ENCODE measurements around the gene MYD88. TPM values are rescaled to one million over a fixed set of nuclear protein-coding genes. Genes with fewer than 3 reads are reported as not detected.
A peak's percentile ranks its signal among the peaks of the same experiment; 100 is the strongest.

The MYD88 gene
- total and polyA plus RNA-seq, 9 of the 15 experiments (the other 6 are each of a cell fraction or from before 2014, with no cell fraction given), result 3.2 to 47.3 (median 27.6) TPM

- TF ChIP-seq MED1 (CRISPR knock-in tag; IDR thresholded peaks at IDR 0.05; ENCODE audit: borderline replicate concordance) (no peak), POU5F1 (IDR thresholded peaks at IDR 0.05; ENCODE audit: borderline replicate concordance, low read depth, low read length, partially characterized antibody) (no peak), HNRNPL (IDR thresholded peaks at IDR 0.05; ENCODE audit: low read depth, low read length) (peak; percentile 72; the same call in 1 of the 2 replicates), MAFK (IDR thresholded peaks at IDR 0.05; ENCODE audit: low read length) (0 out of 2 replicates have a peak, but pooled peaks have one; percentile 18), ILK (tag; IDR thresholded peaks at IDR 0.05; ENCODE audit: borderline replicate concordance, low read depth) (no peak), PCBP2 (IDR thresholded peaks at IDR 0.05; ENCODE audit: low read depth, low read length, poor library complexity, severe bottlenecking) (no peak), BHLHE40 (IDR thresholded peaks at IDR 0.05; ENCODE audit: low read length) (no peak), MEIS2 (IDR thresholded peaks at IDR 0.05; ENCODE audit: partially characterized antibody) (no peak), TEAD4 (IDR thresholded peaks at IDR 0.05; ENCODE audit: low read length) (0 out of 2 replicates have a peak, but pooled peaks have one; percentile 4), TEAD4 (CRISPR knock-in tag; IDR thresholded peaks at IDR 0.05; ENCODE audit: borderline replicate concordance) (no peak), PCBP1 (IDR thresholded peaks at IDR 0.05; ENCODE audit: low read depth, low read length, poor library complexity, severe bottlenecking) (peak; percentile 81), POLR2G (IDR thresholded peaks at IDR 0.05; ENCODE audit: low read depth, low read length) (peak; percentile 100), ZBTB43 (CRISPR knock-in tag; IDR thresholded peaks at IDR 0.05) (no peak), HES1 (IDR thresholded peaks at IDR 0.05; ENCODE audit: low read depth) (no peak), MXI1 (IDR thresholded peaks at IDR 0.05; ENCODE audit: low read depth, low read length) (0 out of 2 replicates have a peak, but pooled peaks have one; percentile 60), PKNOX1 (IDR thresholded peaks at IDR 0.05) (no peak), MECOM (CRISPR knock-in tag; IDR thresholded peaks at IDR 0.05) (no peak), PYGO2 (tag; IDR thresholded peaks at IDR 0.05) (no peak), ZNF124 (CRISPR knock-in tag; IDR thresholded peaks at IDR 0.05) (no peak), TFAP4 (CRISPR knock-in tag; IDR thresholded peaks at IDR 0.05; ENCODE audit: borderline replicate concordance) (peak; percentile 55; the same call in 1 of the 2 replicates), ZNF354B (CRISPR knock-in tag; IDR thresholded peaks at IDR 0.05) (no peak)
Measured at GRCh38 chr3:38138349-38139190, at the start of gene MYD88 (continued).
